ENCODE measurements around the gene AMBP. TPM values are rescaled to one million over a fixed set of nuclear protein-coding genes. Genes with fewer than 3 reads are reported as not detected.

The AMBP gene
- total RNA-seq, 1 donor from 2014 or later = not detected

DNA sequence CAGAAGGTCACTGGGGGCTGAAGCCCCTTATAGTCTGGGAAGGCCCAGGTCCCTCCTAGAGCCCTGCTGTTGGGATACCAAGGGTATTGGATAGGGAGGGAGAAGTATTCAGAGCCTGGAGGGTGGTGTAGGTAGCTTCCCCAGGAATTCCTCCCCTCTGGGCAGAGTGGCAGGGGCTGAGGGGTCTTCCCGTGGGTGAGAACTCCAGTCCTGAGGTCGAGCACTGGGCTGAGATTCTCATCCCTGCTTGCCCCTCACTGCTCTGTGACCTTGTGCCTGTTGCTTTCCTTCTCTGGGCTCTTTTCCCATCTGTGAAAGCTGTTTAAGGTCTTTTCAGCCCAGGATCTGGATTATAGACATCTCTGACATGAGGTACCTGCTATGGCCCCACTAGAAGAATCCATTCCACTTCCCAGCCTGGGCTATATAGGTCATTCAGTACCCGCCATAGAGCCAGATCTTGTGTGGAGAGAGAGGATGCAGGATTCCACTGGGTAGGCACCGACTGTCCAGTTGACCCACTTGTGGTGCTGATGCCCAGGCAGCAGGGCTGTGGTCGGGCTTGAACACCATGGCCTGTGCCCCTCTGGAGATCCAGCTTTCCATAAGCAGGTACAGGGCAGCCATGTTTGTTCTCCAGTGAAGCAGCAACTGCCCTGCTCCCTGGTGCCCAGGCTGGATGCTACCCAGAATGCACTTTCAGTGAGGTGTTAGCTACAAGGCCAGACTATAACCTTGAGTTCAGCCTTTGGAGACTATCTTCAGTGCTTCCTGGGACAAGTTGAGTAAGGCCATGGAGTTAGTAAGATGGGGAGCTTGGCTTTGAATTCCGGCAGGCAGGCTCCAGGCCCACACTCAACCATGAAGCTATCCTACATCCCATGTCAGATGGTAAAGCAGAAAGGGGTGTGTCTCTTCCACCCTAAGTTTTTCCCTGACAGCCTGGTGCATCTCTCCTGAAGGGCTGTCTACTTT lies 60.1 kb downstream of the AMBP start:
- no peak for DNase-seq (ENCODE audit: low spot score)
- Mint-ChIP-seq H3K4me1 (ENCODE audit: low read depth) (no peaks in the 10 kb centered on the region), H3K4me3 (no peak overlapping the region), H3K27me3 (ENCODE audit: insufficient read depth) (no peaks in the 10 kb centered on the region), H3K27ac (no peak overlapping the region), H3K36me3 (ENCODE audit: low read depth) (no peaks in the 10 kb centered on the region), H3K9me3 (peaks cover 3% of the 10 kb centered on the region)
- intact Hi-C loops (cut with micrococcal nuclease) = no loop called here

DNA sequence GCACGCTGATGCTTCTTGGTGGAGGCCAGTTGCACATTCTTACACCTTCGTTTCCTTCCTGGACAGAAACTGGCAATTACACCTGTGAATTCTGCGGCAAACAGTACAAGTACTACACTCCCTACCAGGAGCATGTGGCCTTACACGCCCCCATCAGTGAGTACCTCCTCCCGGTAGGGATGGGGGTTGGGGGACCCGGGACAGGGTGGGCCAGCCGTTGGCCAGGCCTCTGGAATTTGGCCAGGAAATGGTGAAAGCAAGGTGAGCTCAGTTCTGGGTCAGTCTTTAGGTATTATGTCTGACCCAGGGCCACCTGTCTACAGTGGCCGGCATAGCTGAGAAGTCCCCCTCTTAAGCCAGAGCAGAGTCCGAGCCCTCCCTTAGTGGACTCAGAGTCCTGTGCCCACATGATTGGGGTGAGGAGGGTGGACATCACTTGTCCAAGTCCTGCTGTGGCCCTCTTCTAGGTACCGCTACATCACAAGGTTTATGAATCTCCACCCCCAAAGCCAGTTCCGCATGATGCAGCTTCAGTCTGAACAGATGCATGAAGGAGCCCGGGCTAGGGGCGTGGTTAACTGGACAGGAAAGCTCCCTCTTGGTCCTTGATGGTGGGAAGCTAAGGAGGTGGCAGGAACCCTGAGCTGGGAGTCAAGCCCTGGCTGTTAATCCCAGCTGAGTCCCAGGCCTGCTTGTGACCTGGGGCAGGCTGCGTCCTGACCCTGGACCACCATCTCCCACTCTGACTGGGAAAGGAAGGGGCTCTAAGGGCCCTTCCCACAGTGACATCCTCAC lies 61.3 kb downstream of the AMBP start:
- intact Hi-C loops (cut with micrococcal nuclease) = no loop called here
- DNase-seq (ENCODE audit: low spot score) = no peak
- H3K4me3 Mint-ChIP-seq = no peak overlapping the region
- no peak overlapping the region for H3K27ac Mint-ChIP-seq
- no peaks in the 10 kb centered on the region for H3K36me3 Mint-ChIP-seq (ENCODE audit: low read depth)
- no peaks in the 10 kb centered on the region for H3K9me3 Mint-ChIP-seq
- H3K4me1 Mint-ChIP-seq (ENCODE audit: low read depth) = no peaks in the 10 kb centered on the region
- no peaks in the 10 kb centered on the region for H3K27me3 Mint-ChIP-seq (ENCODE audit: insufficient read depth)

DNA sequence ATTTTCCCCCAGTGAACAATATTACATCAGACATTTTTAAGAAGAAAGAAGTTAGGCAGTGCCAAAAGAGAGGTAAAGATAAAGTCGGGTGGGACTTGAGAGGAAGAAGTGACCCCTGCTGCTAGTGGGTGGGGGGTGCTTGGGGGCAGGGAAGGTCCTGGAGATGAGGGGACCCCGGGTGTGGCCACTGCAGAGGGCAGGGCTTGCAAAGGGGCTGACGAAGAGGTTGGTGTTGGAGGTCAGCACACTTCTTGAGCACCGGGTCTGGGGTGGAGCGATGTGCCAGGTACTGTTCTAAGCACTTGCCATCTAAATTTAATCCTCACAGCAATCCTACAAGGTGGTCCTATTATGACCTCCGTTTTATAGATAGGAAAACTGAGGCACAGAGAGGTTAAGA lies 62.0 kb downstream of the AMBP start:
- intact Hi-C loops (cut with micrococcal nuclease) = no loop called here
- H3K9me3 Mint-ChIP-seq = no peaks in the 10 kb centered on the region
- no peak overlapping the region for H3K4me3 Mint-ChIP-seq
- no peak for DNase-seq (ENCODE audit: low spot score)
- H3K4me1 Mint-ChIP-seq (ENCODE audit: low read depth) = no peaks in the 10 kb centered on the region
- no peaks in the 10 kb centered on the region for H3K36me3 Mint-ChIP-seq (ENCODE audit: low read depth)
- H3K27ac Mint-ChIP-seq = no peak overlapping the region
- peaks cover 3% of the 10 kb centered on the region for H3K27me3 Mint-ChIP-seq (ENCODE audit: insufficient read depth)

DNA sequence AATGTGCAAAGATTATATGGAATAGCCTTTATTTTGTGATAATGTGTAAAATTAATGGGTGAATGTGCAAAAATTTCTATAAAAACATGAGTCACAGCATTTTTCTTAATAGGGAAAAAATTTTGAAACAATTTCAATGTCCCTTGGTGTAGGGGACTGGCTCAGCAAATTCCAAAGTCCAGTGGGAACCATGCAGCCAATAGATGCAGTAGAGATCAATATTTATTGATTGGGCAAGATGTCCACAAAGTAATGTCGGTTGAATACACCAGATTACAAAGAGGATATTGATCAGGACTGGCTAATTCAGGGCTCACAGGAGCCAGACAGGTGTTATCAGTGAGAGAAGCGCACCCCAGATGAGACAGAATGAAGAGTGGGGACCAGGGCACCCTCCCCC lies 62.5 kb downstream of the AMBP start:
- Mint-ChIP-seq H3K4me3 (no peak overlapping the region), H3K27me3 (ENCODE audit: insufficient read depth) (peaks cover 3% of the 10 kb centered on the region)
- DNase-seq (ENCODE audit: low spot score) = no peak

DNA sequence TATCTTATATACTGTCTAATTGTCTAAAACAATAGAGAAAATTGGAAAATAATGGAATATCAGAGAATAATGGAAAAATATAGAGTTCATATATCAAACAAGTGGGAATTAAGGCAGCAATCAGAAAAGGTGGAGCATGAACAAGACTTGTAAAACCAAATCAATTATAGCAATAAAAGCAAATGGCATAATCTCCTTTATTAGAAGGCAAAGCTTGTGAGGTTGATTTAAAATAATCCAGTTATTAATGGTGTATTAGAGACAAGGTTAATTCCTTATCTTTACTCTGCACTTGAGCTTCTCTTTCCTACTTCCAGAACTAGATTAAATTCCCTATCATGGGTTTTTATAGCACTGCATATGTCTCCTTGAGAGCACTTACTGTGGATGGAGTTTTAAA lies 64.1 kb downstream of the AMBP start:
- no peaks in the 10 kb centered on the region for H3K4me1 Mint-ChIP-seq (ENCODE audit: low read depth)
- intact Hi-C loops (cut with micrococcal nuclease) = no loop called here
- H3K36me3 Mint-ChIP-seq (ENCODE audit: low read depth) = no peaks in the 10 kb centered on the region

More for the DNA sequence above, 62.5 kb downstream of the AMBP start:
- Mint-ChIP-seq H3K27ac (no peak overlapping the region), H3K4me1 (ENCODE audit: low read depth) (no peaks in the 10 kb centered on the region), H3K9me3 (no peaks in the 10 kb centered on the region), H3K36me3 (ENCODE audit: low read depth) (no peaks in the 10 kb centered on the region)
- intact Hi-C loops (cut with micrococcal nuclease) = no loop called here

DNA sequence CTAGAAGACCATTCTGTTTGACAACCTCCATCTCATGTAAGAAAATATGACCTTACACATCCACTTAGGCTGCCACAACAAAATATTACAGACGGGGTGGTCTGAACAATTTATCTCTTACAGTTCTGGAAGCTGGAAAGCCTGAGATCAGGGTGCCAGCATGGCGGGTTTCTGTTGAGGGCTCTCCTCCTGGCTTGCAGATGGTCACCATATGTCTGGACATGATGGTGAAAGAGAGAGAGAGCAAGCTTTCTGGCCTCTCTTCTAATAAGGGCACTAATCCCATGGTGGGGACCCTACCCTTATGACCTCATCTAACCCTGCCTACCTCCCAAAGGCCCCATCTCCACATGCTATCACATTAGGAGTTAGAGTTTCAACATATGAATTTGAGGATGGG lies 66.0 kb downstream of the AMBP start:
- intact Hi-C loops (cut with micrococcal nuclease) = no loop called here
- Mint-ChIP-seq H3K27me3 (ENCODE audit: insufficient read depth) (peaks cover 4% of the 10 kb centered on the region), H3K27ac (no peak overlapping the region), H3K36me3 (ENCODE audit: low read depth) (no peaks in the 10 kb centered on the region), H3K4me3 (no peak overlapping the region), H3K4me1 (ENCODE audit: low read depth) (no peaks in the 10 kb centered on the region), H3K9me3 (no peaks in the 10 kb centered on the region)
- DNase-seq (ENCODE audit: low spot score) = no peak

More for the DNA sequence above, 64.1 kb downstream of the AMBP start:
- Mint-ChIP-seq H3K27ac (no peak overlapping the region), H3K4me3 (no peak overlapping the region), H3K9me3 (no peaks in the 10 kb centered on the region), H3K27me3 (ENCODE audit: insufficient read depth) (peaks cover 3% of the 10 kb centered on the region)
- no peak for DNase-seq (ENCODE audit: low spot score)

DNA sequence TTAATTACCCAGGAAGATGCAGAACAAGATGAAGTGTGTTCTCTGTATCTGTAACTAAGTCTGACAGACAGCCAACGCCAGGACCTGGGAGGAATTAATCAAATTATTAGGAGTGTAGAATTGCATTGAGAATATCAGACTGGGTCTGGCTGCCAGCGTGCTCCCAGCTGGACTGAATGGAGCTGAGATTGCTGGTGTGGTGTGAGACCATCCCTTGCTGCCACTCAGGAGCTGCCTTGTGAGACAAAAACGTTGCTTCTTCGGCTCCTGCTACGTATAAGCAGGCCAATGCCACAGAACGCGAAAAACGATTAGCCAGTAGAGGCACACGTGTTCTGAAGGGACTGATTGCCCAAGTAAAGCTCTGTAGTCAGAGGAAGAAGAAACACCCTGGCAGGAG lies 66.8 kb downstream of the AMBP start:
- intact Hi-C loops (cut with micrococcal nuclease) = no loop called here
- no peak for DNase-seq (ENCODE audit: low spot score)
- H3K9me3 Mint-ChIP-seq = no peaks in the 10 kb centered on the region
- H3K27me3 Mint-ChIP-seq (ENCODE audit: insufficient read depth) = peaks cover 4% of the 10 kb centered on the region
- no peaks in the 10 kb centered on the region for H3K36me3 Mint-ChIP-seq (ENCODE audit: low read depth)
- H3K4me1 Mint-ChIP-seq (ENCODE audit: low read depth) = no peaks in the 10 kb centered on the region
- no peak overlapping the region for H3K4me3 Mint-ChIP-seq
- no peak overlapping the region for H3K27ac Mint-ChIP-seq

Other genes starting within 250 kb of the AMBP start
- 0.07 and 0.16 TPM in 2 replicates for gene ZNF618, start 202.0 kb downstream of the AMBP start, total RNA-seq
- gene KIF12, start 21.0 kb upstream of the AMBP start, total RNA-seq = not detected in 2 replicates
- gene COL27A1, start 77.2 kb upstream of the AMBP start, total RNA-seq = 6.1 and 7.4 TPM in 2 replicates
- not detected in 2 replicates for gene ORM1, start 244.8 kb upstream of the AMBP start, total RNA-seq